ENCODE results near the gene RTP5. TPM values are rescaled to one million over a fixed set of nuclear protein-coding genes. Genes with fewer than 3 reads are reported as not detected.

RTP5 gene
- total RNA-seq, 4 donors from 2014 or later, result not detected

- 80 to 81% methylated on average over 1 to 3 of the region's 16 CpGs for WGBS, 2 donors (ENCODE audit: low coverage in 1 of 2)
- H3K4me3 ChIP-seq, result peak overlapping the region in 1 of 2 donors; percentile 68
- no peaks in the 10 kb centered on the region for H3K36me3 ChIP-seq
- H3K4me1 ChIP-seq, result peaks cover 0 to 35% (median 13%) of the 10 kb centered on the region in 3 donors
- ATAC-seq, result no peak
- no peak for TF ChIP-seq POLR2AphosphoS5 (IDR thresholded peaks at IDR 0.05)
- TF ChIP-seq POLR2A (IDR thresholded peaks at IDR 0.05), result no peak
- TF ChIP-seq CTCF (IDR thresholded peaks at IDR 0.05), result no peak
- no peak for TF ChIP-seq EP300 (IDR thresholded peaks at IDR 0.05)
- H3K27me3 ChIP-seq, result no peaks in the 10 kb centered on the region
- H3K27ac ChIP-seq, result peak overlapping the region in 3 of 4 donors; percentile 70 to 88 (median 83)
- no peaks in the 10 kb centered on the region for H3K9me3 ChIP-seq
These were observed 11.0 kb downstream of the RTP5 start for GRCh38 chr2:241880311-241881073.

- Histone ChIP-seq H3K4me1 (peaks cover 0 to 35% (median 13%) of the 10 kb centered on the region in 3 donors), H3K27me3 (no peaks in the 10 kb centered on the region), H3K4me3 (peak overlapping the region; percentile 12 to 68), H3K36me3 (peaks cover 0 to 4% of the 10 kb centered on the region in 2 donors), H3K9me3 (no peaks in the 10 kb centered on the region), H3K27ac (peak overlapping the region in 3 of 4 donors; percentile 70 to 88 (median 83))
- 5 to 14% methylated on average over 9 to 10 of the region's 23 CpGs for WGBS, 2 donors (ENCODE audit: low coverage in 1 of 2)
- peak; percentile 41 for ATAC-seq
- TF ChIP-seq POLR2AphosphoS5 (IDR thresholded peaks at IDR 0.05) (no peak), CTCF (IDR thresholded peaks at IDR 0.05) (peak in 2 of 4 experiments; percentile 8 to 11)
These were observed 12.6 kb downstream of the RTP5 start for GRCh38 chr2:241882091-241882625.

- TF ChIP-seq EP300 (IDR thresholded peaks at IDR 0.05) (no peak), CTCF (IDR thresholded peaks at IDR 0.05) (no peak), POLR2AphosphoS5 (IDR thresholded peaks at IDR 0.05) (no peak), POLR2A (IDR thresholded peaks at IDR 0.05) (no peak)
- H3K27ac ChIP-seq, result no peak overlapping the region
These were observed 15.4 kb downstream of the RTP5 start for GRCh38 chr2:241884951-241885290.

GRCh38 chr2:241885291-241885945 is 15.9 kb downstream of the RTP5 start:
- Histone ChIP-seq H3K27ac (no peak overlapping the region), H3K4me3 (no peak overlapping the region), H3K9me3 (no peaks in the 10 kb centered on the region), H3K4me1 (peaks cover 0 to 27% (median 10%) of the 10 kb centered on the region in 3 donors), H3K27me3 (no peaks in the 10 kb centered on the region), H3K36me3 (peaks cover 0 to 7% of the 10 kb centered on the region in 2 donors)
- TF ChIP-seq POLR2A (IDR thresholded peaks at IDR 0.05), result no peak
- TF ChIP-seq EP300 (IDR thresholded peaks at IDR 0.05), result no peak
- TF ChIP-seq CTCF (IDR thresholded peaks at IDR 0.05), result no peak
- TF ChIP-seq POLR2AphosphoS5 (IDR thresholded peaks at IDR 0.05), result no peak
- 81% methylated on average over 3 of the region's 16 CpGs; no CpG with 5 or more reads in 1 of the 2 donors for WGBS, 2 donors (ENCODE audit: low coverage in 1 of 2)
- ATAC-seq, result no peak

More at GRCh38 chr2:241884951-241885290, 15.4 kb downstream of the RTP5 start:
- no peak for ATAC-seq
- Histone ChIP-seq H3K4me3 (no peak overlapping the region), H3K4me1 (peaks cover 0 to 27% (median 10%) of the 10 kb centered on the region in 3 donors), H3K9me3 (no peaks in the 10 kb centered on the region), H3K27me3 (no peaks in the 10 kb centered on the region), H3K36me3 (peaks cover 0 to 7% of the 10 kb centered on the region in 2 donors)
- WGBS, 2 donors (ENCODE audit: low coverage in 1 of 2), result 88 to 100% methylated on average over 3 to 6 of the region's 8 CpGs

All from gastroesophageal sphincter (tissue), 4 donors.